ENCODE measurements around the gene KRT37. TPM values are rescaled to one million over a fixed set of nuclear protein-coding genes. Genes with fewer than 3 reads are reported as not detected.

KRT37 gene
- total RNA-seq, 1 experiment from 2014 or later = not detected

DNA sequence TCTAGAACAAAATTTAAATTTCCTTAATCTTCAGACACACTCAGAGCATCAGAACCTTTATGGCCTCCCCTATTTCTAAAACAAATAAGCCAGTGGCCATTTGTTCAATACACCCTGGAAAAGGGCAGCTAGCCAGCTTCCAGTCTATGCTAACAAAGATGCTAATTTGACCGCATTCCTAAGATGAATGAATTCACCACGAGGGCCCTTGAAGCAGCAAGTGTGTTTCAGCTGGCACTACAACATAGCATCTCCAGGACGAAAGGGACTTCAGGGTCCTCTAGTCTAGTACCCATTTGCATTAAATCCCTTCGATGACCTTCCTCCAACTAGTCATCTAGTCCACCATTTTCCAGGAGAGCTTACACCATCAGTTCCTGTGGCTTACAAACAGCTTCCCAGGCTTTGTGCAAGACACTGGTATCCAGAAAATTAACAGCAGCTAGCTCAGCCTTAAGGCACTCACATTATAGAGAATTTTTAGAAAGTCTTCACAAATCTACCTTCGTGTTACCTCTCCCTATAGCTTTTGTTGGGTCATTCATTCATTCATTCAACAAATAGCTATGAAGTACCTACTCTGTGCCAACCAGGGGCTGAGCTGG lies 10.9 kb downstream of the KRT37 start:
- Histone ChIP-seq H3K4ac (ENCODE audit: low read depth, low read length) (no peak overlapping the region), H3K18ac (ENCODE audit: insufficient read length, low read depth, low read length) (no peak overlapping the region), H4K91ac (ENCODE audit: insufficient read length, low read depth, low read length) (no peak overlapping the region), H4K8ac (replicated peaks; ENCODE audit: insufficient read length, low read depth, low read length) (no peak overlapping the region), H3K14ac (ENCODE audit: insufficient read depth, low read length) (no peak overlapping the region), H3K23me2 (ENCODE audit: insufficient read length, low read depth, low read length, poor library complexity, severe bottlenecking) (no peaks in the 10 kb centered on the region), H3K27ac (ENCODE audit: insufficient read length, low read depth, low read length) (no peak overlapping the region), H3T11ph (ENCODE audit: low read length) (no peak overlapping the region), H2BK12ac (ENCODE audit: insufficient read length, low read depth, low read length) (no peak overlapping the region), H4K5ac (ENCODE audit: insufficient read length, low read depth, low read length) (no peak overlapping the region), H4K20me1 (ENCODE audit: control insufficient read depth, insufficient read depth, insufficient read length) (no peaks in the 10 kb centered on the region), H3K4me1 (ENCODE audit: insufficient read depth, low read length) (peaks cover 4% of the 10 kb centered on the region), H3K4me2 (ENCODE audit: insufficient read depth, insufficient read length, low read length) (peak overlapping the region; percentile 15), H2BK5ac (ENCODE audit: insufficient read length, low read length) (no peak overlapping the region), H2AK5ac (ENCODE audit: insufficient read length, low read length) (no peak overlapping the region), H3K79me2 (ENCODE audit: insufficient read depth, low read length) (no peaks in the 10 kb centered on the region), H3K23ac (ENCODE audit: insufficient read length, low read depth, low read length) (no peak overlapping the region), H3K79me1 (ENCODE audit: insufficient read depth, low read depth, low read length, poor library complexity, severe bottlenecking) (no peaks in the 10 kb centered on the region), H3K9ac (ENCODE audit: extremely low read depth, insufficient read length, low read length) (no peak overlapping the region), H2AFZ (ENCODE audit: low read length) (no peak overlapping the region), H2BK120ac (ENCODE audit: low read depth, low read length, poor library complexity, severe bottlenecking) (no peak overlapping the region), H3K9me3 (ENCODE audit: control insufficient read depth, low read depth, low read length) (no peaks in the 10 kb centered on the region), H2BK15ac (ENCODE audit: low read depth, low read length) (no peak overlapping the region), H3K56ac (ENCODE audit: insufficient read length, low read depth, low read length) (no peak overlapping the region), H2BK20ac (ENCODE audit: low read depth, low read length, poor library complexity, severe bottlenecking) (no peak overlapping the region), H3K27me3 (ENCODE audit: insufficient read depth, low read length) (no peaks in the 10 kb centered on the region)
- TF ChIP-seq, protein P1, sequence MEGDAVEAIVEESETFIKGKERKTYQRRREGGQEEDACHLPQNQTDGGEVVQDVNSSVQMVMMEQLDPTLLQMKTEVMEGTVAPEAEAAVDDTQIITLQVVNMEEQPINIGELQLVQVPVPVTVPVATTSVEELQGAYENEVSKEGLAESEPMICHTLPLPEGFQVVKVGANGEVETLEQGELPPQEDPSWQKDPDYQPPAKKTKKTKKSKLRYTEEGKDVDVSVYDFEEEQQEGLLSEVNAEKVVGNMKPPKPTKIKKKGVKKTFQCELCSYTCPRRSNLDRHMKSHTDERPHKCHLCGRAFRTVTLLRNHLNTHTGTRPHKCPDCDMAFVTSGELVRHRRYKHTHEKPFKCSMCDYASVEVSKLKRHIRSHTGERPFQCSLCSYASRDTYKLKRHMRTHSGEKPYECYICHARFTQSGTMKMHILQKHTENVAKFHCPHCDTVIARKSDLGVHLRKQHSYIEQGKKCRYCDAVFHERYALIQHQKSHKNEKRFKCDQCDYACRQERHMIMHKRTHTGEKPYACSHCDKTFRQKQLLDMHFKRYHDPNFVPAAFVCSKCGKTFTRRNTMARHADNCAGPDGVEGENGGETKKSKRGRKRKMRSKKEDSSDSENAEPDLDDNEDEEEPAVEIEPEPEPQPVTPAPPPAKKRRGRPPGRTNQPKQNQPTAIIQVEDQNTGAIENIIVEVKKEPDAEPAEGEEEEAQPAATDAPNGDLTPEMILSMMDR (conservative IDR thresholded peaks at IDR 0.05) = no peak
- Mint-ChIP-seq H3K4me1 (peaks cover 36 to 38% of the 10 kb centered on the region in 2 experiments), H3K36me3 (ENCODE audit: insufficient read depth in 1 of 3, low read depth in 3 of 3) (no peaks in the 10 kb centered on the region), H3K27ac (peak overlapping the region in 1 of 3 experiments; percentile 56; a peak in 2 of 7 replicates), H3K9me3 (no peaks in the 10 kb centered on the region), H3K4me3 (no peak overlapping the region), H3K27me3 (ENCODE audit: low read depth) (no peaks in the 10 kb centered on the region; the same call in 1 of the 2 replicates)
- peak; percentile 61 for DNase-seq
- WGBS (ENCODE audit: extremely low coverage, insufficient read length, low lambda C conversion rate) = no CpG with 5 or more reads among the region's 5 CpGs
